Measurements from ENCODE around the gene MON1A. TPM values are rescaled to one million over a fixed set of nuclear protein-coding genes. Genes with fewer than 3 reads are reported as not detected.

MON1A gene
- total RNA-seq, 4 donors from 2014 or later, result 6.7 to 9.4 (median 7.1) TPM

GRCh38 chr3:49914906-49915305 lies 14.7 kb downstream of the MON1A start:
- no peak for TF ChIP-seq CTCF (IDR thresholded peaks at IDR 0.05; ENCODE audit: low read depth)

- TF ChIP-seq CTCF (IDR thresholded peaks at IDR 0.05; ENCODE audit: low read depth), result no peak
These were observed 16.7 kb downstream of the MON1A start for GRCh38 chr3:49912881-49913281.

GRCh38 chr3:49911611-49912010 lies 18.0 kb downstream of the MON1A start:
- TF ChIP-seq CTCF (IDR thresholded peaks at IDR 0.05; ENCODE audit: low read depth), result no peak

GRCh38 chr3:49911124-49911420 lies 18.5 kb downstream of the MON1A start:
- TF ChIP-seq CTCF (IDR thresholded peaks at IDR 0.05; ENCODE audit: low read depth), result no peak

- TF ChIP-seq CTCF (IDR thresholded peaks at IDR 0.05; ENCODE audit: low read depth), result no peak
These were observed 19.0 kb downstream of the MON1A start for GRCh38 chr3:49910409-49911123.

GRCh38 chr3:49908373-49909199 lies 21.0 kb downstream of the MON1A start:
- TF ChIP-seq CTCF (IDR thresholded peaks at IDR 0.05; ENCODE audit: low read depth), result no peak

GRCh38 chr3:49906073-49906743 lies 23.4 kb downstream of the MON1A start:
- TF ChIP-seq CTCF (IDR thresholded peaks at IDR 0.05; ENCODE audit: low read depth), result no peak

Data from subcutaneous adipose tissue (tissue), 4 donors.